Stimulated activated CD4-positive, alpha-beta T cell treated with anti-CD3 and anti-CD28 coated beads, Interleukin-2, amount 100 ng/mL, for 24 hours (primary cell): Measurements from ENCODE around the gene NHSL2.
A peak's percentile ranks its signal among the peaks of the same experiment; 100 is the strongest.

Experiments used
- DNase-seq, 2 donors: peaks; one replicate each; pipeline ENCODE4 v3.0.0-alpha.2; 2020

Gene NHSL2

DNA sequence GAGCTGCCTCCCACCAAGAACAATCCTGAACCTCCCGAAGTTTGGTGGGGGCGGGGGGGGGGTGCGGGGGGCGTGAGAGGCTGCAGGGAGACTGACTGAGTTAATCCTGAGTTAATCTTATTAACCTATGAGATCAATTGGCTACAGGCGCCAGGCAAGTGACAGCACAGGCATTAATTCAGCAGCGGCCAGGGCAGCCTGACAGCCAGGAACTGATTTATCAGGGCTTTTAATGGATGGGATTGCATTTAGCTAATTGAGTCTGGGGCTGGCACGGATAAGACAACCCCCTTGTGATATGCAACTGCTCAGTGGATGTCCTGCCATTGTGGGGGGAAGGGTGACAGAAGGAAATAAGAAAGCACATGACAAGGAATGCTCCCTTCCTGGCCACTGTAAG, 204.7 kb downstream of the NHSL2 start:
- DNase-seq = no peak

DNA sequence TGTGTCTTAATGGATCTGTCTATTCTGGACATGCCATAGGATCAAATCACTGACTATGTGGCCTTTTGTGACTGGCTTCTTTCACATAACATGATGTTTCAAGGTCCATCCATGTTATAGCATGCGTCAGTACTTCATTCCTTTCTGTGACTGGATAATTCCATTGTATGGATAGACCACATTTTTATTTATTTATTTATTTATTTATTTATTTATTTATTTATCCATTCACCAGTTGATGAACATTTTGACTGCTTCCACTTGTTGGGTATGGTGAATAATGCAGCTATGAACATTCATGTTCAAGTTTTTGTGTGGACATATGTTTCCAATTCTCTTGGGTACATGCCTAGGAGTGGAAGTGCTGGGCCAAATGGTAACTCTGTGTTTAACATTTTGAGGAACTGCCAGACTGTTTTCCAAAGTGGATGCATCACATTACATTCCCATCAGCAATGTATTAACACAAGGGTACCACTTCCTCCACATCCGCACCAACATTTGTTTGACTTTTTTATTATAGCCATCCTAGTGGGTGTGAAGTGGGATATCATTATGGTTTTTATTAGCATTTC, 207.1 kb downstream of the NHSL2 start:
- no peak for DNase-seq

DNA sequence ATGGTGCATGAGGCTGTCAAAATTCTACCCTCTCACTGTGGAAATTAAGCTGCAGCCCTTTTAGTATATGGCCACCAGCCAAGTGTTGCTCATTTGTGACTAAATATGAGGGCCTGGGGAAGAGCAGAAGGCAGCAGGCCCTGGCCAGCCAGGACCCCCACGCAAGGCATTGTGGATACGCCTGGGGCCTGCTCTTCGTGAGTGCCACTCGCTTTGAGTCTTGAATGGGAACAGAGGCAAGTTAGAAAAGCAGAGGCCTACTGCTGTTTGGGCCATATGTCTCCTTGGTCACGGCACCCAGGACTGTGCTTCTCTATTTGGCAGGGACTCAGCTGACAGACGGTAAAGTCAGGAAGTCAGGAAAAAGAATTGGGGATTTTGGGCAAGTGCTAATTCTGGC, 210.2 kb downstream of the NHSL2 start:
- no peak for DNase-seq

DNA sequence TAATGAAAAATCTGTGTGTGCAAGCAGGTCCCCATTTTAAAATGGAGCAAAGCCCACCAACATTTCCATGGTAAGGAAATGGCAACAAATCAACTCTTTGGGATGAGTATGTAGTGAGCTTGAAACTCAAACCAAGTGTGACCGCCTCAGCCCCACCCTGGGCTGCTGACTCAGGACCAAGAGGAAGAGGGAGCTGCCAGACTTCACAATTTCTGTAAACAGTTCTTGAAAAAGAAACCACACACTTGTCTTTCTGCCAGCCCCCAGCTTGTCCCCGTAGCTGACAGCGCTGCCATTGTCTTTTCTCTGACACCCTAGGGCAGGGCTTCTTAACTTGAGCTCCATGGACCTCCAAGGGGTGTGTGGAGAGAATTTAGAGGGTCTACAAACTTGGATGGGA, 210.7 kb downstream of the NHSL2 start:
- DNase-seq = peak in 1 of 2 donors; percentile 28

DNA sequence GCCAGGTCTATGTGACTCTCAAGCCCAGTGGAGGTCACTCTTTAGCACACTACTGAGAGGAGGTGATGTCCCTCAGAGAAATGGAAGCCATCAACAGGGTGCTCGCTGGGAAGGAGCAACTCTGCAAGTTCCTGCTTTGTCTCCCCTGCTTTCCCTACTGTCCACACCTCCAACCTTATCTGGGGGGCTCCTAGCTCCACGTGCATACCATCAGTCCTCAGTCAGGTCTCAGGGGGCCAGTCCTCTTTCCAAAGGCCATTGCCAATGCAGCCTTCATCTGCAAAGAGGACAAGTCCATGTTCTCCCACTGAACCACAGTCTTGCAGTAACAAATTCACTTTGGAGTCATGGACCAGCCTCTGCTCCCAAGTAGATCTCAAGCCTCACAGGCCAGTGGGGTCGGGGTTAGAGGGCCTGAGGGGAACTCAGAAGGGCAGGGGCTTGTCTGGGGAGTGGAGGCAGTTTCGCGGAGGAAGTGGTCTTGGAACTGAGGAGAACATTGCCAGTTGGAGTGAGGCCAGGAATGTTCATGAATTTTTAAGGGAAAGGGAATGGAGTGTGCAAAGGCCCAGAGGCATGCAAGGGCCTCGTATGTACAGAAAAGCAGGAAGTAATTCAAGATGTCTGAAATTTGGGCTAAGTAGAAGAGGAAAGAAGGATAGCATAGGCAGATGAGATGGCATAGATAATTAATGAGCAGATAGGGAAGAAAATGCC, 212.1 kb downstream of the NHSL2 start:
- DNase-seq = no peak

DNA sequence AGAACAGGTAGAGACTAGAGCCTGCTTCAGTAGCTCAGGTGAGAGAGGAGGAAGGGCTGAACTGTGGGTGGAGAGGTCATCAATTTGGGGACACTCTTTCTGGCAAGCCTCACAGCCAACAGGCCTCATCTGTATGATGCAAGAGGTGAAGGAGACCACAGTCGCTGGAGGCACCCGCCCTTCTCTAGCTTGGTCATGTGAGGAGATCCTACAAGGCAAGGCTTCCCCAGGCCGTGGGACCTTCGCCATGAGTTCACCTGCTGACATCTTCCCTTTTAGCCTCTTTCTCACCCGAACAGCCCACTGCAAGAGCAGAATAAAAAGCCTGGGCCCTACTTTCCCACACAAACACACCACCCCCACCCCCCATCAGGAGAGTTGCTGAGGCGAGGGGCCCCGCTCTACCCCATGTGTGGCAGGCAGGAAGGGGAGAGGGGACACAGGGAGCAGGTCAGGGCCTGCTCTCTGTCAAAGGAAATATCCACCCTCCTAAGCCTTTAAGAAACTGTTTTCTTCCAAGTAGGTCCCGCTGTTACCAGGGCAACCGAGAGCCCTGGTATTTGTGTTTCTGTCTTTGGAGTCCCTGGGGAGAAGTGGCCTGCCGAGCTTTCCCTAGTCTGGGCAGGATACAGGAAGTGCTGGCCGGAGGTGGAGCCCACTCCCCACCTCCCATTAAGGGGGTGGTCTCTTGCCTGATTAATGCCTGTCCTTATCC, 213.0 kb downstream of the NHSL2 start:
- no peak for DNase-seq

DNA sequence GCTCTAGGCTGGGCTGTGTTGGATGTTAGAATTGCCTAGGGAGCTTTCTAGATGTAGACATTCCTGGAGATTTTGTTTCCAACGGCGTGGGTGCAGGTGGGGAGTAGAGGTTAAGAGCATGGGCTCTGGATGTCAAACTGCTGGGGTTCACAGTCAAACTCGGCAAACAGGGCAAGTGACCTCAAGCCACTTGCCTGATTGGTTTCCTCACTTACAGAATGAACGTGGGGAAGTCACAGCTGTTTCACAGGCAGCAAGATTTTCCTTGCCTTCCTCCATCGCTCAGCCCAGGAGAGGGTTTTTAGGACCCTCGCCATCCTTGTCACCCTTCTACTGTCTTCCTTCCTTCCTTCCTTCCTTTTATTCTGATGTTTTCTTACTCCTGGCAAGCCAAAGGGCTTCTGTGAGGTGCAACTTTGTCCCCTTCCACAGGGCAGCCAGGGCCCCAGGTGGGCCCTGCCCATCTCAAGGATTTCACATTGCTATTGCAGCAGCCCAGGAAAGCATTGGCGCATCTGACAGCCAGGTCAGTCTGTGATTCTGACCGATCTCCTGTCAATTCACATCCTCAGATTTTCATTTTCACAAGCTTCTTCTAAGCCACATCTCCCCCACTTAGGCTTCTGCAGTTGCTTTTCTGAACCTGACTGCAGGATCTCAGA, 214.0 kb downstream of the NHSL2 start:
- no peak for DNase-seq

DNA sequence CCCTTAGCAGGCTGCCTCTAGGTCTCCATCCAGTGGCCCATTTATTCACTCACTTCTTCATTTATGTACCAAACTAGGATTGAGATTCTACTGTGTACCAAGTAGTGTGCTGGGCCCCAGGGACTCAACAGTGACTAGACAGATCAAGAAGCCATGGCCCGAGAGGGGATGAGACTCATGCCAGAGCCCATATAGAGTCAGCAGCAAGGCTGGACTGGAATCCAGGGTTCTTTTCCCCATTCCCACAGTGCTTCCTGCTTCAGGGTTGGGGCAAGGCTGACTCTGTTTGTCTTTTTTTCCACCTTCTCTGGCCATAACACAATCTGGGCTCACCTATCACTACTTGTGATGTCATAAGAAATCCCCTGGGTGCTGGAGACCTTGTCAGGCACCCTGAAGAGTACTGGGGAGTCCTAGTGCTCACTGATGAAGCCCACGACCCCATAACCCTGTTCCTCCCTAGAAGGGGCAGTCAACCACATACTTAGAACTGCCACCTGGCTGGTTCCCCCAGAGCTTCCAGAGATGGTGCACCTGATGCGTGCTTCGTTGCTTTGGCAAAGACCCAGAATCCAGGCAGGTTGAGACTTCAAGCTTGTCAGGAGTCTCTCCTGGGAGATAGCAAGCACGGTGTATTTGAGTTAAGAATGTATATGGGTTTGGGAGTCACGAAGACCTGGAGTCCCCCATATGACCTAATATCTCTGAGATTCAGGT, 214.8 kb downstream of the NHSL2 start:
- no peak for DNase-seq

DNA sequence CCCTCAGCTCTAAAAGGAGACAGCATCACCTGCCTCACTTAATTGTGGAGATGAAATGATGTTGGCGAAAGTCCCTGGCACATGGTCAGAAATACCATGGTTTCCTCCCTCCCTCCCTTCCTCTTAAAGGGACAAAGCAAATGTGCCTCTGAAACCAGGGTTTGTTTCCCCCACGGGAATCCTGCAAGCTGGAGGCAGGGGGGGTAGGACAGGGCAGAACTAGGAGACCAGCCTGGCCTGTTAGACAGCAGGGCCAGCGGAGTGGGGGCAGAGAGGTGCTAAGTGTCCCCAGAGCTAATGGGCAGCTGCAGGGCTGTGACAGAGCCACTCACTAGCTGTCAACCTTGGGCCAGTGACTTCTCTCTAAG, 215.4 kb downstream of the NHSL2 start:
- no peak for DNase-seq

DNA sequence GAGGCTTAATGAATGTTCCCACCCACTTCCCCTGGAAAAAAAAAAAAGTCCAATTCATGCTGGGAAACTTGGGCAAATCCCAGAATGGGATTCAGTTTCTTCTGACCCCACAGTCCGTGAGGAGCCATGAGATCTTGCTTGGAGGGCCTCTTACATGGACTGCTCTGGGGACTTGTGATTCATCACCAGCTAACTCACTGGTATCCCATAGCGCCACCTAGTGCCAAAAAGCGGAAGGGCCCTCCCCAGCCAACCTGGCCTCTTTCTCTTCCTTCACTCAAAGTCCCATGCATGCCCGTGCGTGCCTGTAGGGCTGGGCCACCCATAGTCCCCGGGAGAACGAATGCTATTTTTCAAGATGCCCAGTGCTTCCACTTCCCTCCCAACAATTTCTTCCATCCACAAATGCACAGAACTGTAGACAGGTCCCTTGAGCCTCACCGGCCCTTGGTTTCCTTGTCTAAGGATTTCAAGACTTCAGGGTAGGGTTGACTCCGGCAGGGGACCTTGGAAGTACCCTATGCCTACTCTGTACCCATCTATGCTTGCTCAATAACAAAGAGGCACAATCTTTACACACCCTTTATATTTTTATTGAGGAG, 216.0 kb downstream of the NHSL2 start:
- DNase-seq = peak; percentile 86 to 87

DNA sequence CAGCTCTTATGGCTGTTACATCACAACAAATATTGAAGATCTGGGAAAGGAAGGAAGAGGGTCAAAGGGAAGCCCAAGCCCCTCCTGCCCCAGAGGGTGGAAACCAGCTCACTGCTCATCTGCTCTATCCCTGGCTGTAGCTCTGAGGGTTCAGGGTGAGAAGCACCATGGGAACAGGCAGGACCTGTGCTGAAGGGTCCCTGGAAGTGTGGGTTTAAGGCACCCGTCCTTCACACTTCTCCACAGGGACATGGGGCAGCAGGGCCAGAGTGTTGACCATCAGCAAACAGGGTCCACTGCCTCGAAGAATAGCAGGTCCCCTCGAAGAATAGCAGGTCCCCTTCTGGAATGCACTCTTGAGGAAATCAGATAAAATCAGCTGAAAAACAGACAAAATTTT, 216.7 kb downstream of the NHSL2 start:
- no peak for DNase-seq

DNA sequence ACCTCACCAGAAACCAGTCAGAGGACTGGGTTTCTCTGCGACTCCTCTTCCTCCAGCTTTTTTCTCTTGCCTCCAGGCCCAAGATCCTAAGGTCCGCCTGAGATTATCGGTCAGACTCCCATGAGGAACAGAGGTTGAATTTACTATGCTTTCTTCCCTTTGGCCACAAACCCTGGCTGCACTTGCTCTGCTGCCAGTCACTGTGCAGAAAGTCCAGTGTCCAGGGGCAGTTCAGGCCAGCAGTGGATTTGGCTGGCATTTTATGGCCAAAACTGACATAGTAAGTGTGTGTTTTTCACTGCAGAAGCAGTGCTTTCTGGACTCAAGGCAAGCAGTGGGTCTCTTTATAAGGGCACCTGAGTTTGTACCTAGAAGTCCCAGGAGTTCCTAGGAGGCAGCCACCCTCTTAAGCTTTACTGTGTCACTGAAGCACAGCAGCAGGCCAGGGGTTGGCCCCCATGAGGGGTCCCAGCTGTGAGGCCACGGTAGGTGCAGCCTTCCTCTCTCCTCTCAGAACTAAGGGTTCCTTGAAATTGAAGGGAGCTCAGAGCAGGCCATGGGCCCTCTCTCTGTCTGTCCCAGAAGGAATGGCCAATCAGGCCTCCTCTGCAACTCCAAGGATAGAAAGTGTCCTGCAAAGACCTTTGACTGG, 217.7 kb downstream of the NHSL2 start:
- no peak for DNase-seq

DNA sequence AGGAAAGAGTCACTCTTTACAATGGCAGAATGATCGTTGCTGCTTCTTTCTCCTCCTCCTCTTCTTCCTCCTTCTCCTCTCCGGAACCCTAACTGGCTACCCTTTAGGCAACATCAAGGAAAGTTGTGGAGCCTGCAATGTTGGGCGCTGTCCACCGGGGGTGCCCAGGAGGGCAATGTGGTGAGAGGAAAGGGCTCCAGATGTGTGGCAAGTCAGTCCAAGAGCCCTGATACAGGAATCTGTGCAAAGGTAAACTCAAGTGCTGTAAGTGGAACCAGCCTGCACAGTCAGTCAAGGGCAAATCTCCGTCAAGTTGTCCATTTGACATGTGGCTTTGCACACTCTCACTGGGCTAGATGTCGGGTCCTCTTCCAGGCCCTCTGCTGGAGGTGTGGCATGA, 218.2 kb downstream of the NHSL2 start:
- peak; percentile 26 to 27 for DNase-seq

DNA sequence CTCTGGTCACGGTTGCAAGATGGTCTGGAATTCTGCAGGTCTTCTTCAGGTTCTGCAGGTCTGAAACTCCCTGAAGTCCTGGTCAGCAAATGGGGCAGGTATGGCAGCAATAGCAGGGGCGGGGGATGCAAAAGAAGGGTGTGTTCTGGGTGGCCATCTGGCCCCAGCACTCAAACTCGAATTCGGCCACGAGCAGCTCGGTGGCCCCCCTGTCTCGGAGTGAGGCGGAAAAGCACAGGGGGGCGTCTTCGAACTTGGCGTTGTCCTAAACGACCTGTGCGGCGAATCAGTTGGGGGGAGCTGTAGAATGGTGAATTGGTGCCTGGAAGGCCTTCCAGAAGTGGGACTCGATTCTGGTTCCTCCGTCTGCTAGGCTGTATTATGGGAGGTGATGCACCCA, 219.0 kb downstream of the NHSL2 start:
- DNase-seq = no peak

DNA sequence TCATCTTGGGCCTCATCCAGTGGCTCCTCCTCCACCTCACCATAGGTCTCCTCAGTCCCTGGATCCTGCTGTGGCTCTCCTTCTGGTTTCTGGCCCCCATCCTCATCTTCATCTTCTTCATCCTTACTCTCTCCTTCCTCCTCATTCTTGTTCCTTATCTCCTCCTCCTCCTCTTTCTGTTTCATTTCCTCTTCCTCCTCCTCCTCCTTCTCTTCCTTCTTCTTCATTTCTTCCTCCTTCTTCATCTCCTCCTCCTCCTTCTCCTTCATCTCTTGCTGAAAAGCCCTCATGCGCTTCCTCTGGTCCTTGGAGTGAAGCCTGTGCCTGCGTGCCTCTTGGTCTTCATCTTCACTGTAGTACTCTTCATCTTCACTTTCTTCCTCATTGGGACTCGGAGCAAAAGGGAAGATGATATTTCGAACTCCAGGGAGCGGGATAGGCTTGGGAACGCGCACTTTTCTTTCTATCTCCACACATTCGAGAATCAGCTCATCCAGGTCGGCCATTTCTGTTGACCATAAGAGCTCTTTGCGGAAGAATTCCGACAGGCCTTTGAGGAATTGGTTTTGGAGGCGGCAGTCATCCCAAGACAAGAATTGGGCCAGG, 219.6 kb downstream of the NHSL2 start:
- DNase-seq = no peak

DNA sequence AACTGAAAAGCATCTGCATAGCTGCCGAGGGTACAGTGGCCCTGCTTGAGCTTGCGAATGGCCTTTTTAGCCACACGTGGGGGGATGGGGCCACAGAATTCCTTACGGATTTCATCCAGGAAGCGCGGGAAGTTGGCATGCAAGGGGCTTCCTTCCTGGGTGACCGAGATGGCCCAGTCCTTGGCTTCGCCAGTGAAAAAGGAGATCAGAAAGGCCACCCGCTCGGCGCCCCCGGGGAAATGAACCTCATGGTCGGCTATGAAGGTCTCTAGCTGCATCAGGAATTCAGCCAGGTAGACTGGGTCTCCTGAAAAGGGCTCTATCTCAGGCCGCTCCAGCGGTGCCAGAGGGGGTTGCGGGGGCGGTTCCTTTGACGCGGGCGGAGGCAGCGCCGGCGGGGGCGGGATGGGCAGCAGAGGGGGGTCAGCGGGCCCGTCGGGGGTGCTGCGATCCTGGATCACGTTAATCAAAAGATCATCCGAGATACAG, 220.2 kb downstream of the NHSL2 start:
- DNase-seq = no peak

DNA sequence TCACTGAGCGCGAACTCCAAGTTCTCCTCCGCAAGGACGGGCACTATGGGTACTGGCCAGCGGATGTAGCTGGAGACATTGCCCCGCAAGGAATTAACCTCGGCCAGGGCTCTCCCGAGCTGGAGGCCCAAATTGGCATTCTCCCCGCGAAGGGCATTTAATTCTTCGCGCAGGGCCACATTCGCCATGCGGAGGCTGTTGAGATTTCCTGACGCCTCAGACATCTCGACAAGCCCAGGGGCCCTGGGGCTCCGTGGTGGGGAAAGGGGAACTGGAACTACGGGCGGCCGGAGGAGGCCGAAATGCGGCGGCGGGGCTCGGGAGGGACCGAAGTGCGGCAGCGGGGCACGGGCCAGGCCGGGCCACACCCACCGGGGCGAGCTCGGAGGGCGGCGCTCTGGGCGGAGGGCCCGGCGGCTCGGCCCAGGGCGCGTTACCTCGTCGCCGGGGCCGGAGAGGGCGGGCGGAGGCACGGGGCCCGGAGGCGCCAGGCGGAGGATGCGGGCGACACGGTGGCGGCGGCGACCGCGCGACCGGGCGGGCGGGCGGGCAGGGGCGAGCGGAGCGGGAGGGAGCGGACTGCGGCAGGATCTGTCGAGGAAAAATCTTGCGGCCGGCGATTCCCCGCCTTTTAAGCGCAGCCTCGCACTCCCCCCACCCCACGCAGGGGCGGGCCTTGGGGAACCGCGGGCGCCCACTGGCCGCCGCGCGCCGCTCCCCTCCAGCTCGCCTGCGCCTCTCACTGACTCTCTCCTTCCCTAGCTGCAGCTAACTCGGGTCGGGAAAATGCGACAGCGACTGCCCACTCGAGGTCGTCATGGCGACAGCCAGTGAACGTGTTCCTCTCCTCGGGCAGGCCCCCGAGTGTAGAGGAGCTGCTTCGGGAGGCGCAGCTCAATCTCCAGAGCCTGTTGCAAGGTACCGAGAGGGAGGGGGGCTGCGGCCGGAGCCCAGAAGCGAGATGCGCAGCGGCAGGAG, 221.0 kb downstream of the NHSL2 start, which contains the start of gene RTL5:
RTL5 (minus strand) TSS at position 599 of the 978 bp plus-strand sequence.
- DNase-seq = peak; percentile 50 to 58

DNA sequence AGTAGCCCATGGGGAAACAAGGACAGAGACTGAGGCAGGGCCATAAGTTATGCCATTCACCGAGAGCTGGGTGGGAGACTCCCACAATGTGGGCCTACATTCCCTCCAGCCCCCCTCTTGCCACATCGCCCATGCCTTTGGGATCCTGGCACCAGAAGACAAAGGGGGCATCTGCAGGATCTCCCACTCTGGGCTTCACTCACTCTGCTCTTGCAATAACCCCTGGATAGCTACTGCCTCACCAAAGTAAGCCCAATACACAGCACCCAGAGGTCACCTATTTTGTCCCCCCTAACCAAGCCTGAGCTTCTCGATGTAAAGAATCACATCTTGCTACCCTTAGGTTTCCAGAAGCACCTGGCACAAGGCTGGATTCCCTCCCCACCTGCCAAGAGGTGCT, 221.8 kb downstream of the NHSL2 start:
- no peak for DNase-seq

DNA sequence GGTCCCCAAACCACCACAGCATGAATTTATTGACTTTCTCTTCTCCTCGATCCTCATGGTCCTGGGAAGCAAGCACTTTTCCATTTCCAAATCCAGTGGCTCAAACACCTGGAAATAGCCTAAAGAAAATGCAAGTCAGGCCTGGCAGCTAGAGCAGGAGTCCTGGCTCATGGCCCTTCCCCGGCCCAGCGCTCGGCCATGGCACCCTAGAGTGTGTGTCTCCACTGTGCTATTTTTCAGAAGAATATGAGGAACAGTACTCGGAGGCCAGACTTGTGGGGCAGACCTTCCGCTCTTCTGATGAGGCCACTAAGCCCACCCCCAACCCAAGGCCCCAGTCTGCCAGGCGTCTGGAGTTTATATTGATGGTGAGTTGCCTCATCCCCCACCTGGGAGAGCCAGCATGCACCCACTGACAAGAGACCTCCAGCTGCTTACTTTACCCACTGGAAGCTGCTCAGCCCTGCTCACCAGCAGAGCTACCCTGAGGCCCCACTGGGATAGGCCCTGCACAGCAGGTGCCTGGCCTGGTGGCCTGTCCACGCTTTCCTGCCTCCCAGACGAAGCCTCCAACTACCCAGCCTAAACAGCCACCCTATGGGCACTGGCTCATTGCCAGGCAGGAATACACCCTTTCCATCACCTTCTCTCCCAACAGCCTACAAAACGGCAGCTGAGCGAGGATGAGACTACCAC, 223.4 kb downstream of the NHSL2 start:
- DNase-seq = no peak
